H1 (cell line): Measurements from ENCODE around the gene PCCA.

Experiments used
- ATF3 ChIP-seq: IDR thresholded peaks from 2 replicates; pipeline ENCODE4 v1.6.1; 2011; ENCODE audit warnings: low read depth, mild to moderate bottlenecking, low read length; ENCODE audit not compliant: insufficient read depth
- CREB1 ChIP-seq: IDR thresholded peaks from 2 replicates; pipeline ENCODE4 v1.6.1; 2012; ENCODE audit warnings: inconsistent platforms
- CTCF ChIP-seq, 3 experiments: IDR thresholded peaks; 1 replicate in 2 of 3; 2 replicates in 1 of 3; pipeline versions ENCODE4 v1.5.1 to v1.6.1; 2011; ENCODE audit warnings: low read length in 3 of 3, mild to moderate bottlenecking in 3 of 3, inconsistent platforms in 2 of 3, low read depth in 1 of 3, moderate library complexity in 1 of 3; ENCODE audit not compliant: insufficient read depth in 1 of 3; ENCODE audit errors: control extremely low read depth in 1 of 3
- EZH2 ChIP-seq: fragments of 200-600 bp; sonication (generic); IDR thresholded peaks from 2 replicates; pipeline ENCODE4 v1.7.1; 2012; ENCODE audit warnings: low read depth, mild to moderate bottlenecking, moderate library complexity, low read length, inconsistent platforms; ENCODE audit not compliant: severe bottlenecking
- GABPA ChIP-seq: IDR thresholded peaks from 2 replicates; pipeline ENCODE4 v1.6.1; 2011; ENCODE audit warnings: mild to moderate bottlenecking, low read length, moderate library complexity, borderline replicate concordance; ENCODE audit not compliant: insufficient read depth
- KDM5A ChIP-seq: fragments of 200-600 bp; IDR thresholded peaks from 2 replicates; pipeline ENCODE4 v1.7.1; 2012; ENCODE audit warnings: mild to moderate bottlenecking, low read length, inconsistent platforms, mixed read lengths
- MAFK ChIP-seq: IDR thresholded peaks from 2 replicates; pipeline ENCODE4 v1.6.1; 2012; ENCODE audit warnings: low read depth, mild to moderate bottlenecking, improper control_type of control experiment, low read length
- POLR2A ChIP-seq, 2 experiments: IDR thresholded peaks; 1 replicate in 1 of 2; 2 replicates in 1 of 2; pipeline ENCODE4 v1.6.1; 2011; ENCODE audit warnings: low read depth in 2 of 2, low read length in 2 of 2, mild to moderate bottlenecking in 2 of 2; ENCODE audit errors: control extremely low read depth in 1 of 2
- POLR2AphosphoS5 ChIP-seq: IDR thresholded peaks from 2 replicates; pipeline ENCODE4 v1.6.1; 2011; ENCODE audit warnings: low read depth, low read length
- SRF ChIP-seq: IDR thresholded peaks from 2 replicates; pipeline ENCODE4 v1.6.1; 2011; ENCODE audit warnings: mild to moderate bottlenecking, low read depth, low read length, moderate library complexity
- USF2 ChIP-seq: IDR thresholded peaks from 2 replicates; pipeline ENCODE4 v1.6.1; 2011; ENCODE audit warnings: low read length, improper control_type of control experiment

DNA sequence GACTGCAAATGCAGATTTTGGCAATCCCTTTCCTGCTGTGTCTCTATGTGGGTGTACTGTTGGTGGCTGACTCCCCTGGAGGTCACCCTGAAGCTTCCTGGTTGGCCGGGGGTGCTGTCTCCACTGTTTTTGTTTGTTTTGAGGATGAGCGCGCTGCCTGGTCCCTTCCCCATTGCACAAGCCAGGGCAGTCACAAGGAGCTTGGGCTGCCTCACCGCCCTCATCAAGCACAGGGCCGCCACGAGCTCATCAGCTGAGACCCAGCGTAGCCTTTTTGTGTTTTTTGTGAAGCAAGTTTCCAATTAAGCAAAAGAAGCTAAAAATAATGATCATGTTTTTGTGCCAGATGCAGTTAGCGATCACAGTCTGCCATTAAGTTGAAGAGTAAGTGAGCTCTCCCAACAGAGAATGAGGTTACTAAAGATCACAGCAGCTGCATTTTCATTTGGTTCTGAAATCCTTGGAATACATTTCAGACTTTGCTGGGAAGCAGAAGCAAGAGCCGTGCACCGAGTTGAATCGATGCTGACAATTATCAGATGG is 441.8 kb downstream of the PCCA start:
- TF ChIP-seq SRF (no peak), ATF3 (no peak), MAFK (no peak), POLR2A (IDR thresholded peaks at IDR 0.05; ENCODE audit: control extremely low read depth in 1 of 2, low read depth in 2 of 2, low read length in 2 of 2) (no peak), CREB1 (no peak), POLR2AphosphoS5 (no peak), CTCF (IDR thresholded peaks at IDR 0.05; ENCODE audit: control extremely low read depth in 1 of 3, insufficient read depth in 1 of 3, low read depth in 1 of 3, low read length in 3 of 3) (no peak), USF2 (no peak), EZH2 (no peak), KDM5A (no peak), GABPA (no peak)
